Type B pancreatic cell (in vitro differentiated cells): ENCODE results near the gene HIP1. TPM values are rescaled to one million over a fixed set of nuclear protein-coding genes. Genes with fewer than 3 reads are reported as not detected.
"Not testable (repeated sequence)": the region's sequence is repeated elsewhere in the genome, so short reads cannot be mapped to it uniquely, and the experiment has no call there.

ENCODE experiments used
- DNase-seq: peaks from one replicate; pipeline ENCODE4 v3.0.0; 2021; ENCODE audit warnings: mixed read lengths; ENCODE audit not compliant: unreplicated experiment; ENCODE audit errors: extremely low spot score
- H3K27ac Mint-ChIP-seq: 2 replicates; pipeline ENCODE4 v1.8.0; 2021; ENCODE audit warnings: mild to moderate bottlenecking, mixed read lengths
- H3K27me3 Mint-ChIP-seq: 2 replicates; pipeline ENCODE4 v1.8.0; 2021; ENCODE audit warnings: mixed read lengths
- H3K36me3 Mint-ChIP-seq: 2 replicates; pipeline ENCODE4 v1.8.0; 2021; ENCODE audit warnings: mixed read lengths
- H3K4me1 Mint-ChIP-seq: one replicate; pipeline ENCODE4 v1.8.0; 2021; ENCODE audit warnings: mixed read lengths; ENCODE audit not compliant: unreplicated experiment
- H3K4me3 Mint-ChIP-seq: 2 replicates; pipeline ENCODE4 v1.8.0; 2021; ENCODE audit warnings: mild to moderate bottlenecking, mixed read lengths
- H3K9me3 Mint-ChIP-seq: 2 replicates; pipeline ENCODE4 v1.8.0; 2021; ENCODE audit warnings: mixed read lengths
- total RNA-seq: library from RNA; stranded (reverse); gene quantifications from 2 replicates; pipeline ENCODE4 v1.2.1, GENCODE V29; 2021; ENCODE audit warnings: low replicate concordance
- TF ChIP-seq, protein P1 (sequence below): fragments of 200-600 bp; sonication (generic); conservative IDR thresholded peaks from 2 replicates; pipeline ENCODE4 v1.5.0; 2021; ENCODE audit warnings: antibody characterized with exemption, mild to moderate bottlenecking

Gene HIP1
- total RNA-seq, 1 donor from 2014 or later: 33.8 TPM

DNA sequence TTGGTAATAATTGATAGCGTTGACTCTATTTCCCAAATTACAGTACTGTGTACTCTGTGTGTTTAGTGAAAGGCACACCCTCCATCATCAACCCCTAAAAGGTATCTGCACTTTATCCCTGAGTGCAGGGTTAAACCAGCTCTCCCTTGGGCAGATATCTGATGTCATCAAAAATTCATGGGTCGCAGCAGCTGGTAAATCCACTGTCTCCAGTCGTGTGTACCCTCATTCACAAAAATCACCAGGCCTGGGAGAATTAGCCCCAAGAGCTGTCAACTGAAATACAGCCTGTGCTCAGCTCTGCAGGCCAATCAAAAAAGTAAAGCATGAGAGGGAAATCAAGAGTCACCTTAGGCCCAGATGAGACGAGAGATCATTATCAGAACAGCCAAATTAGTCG, 103.7 kb downstream of the HIP1 start:
- Mint-ChIP-seq H3K27me3 (no peaks in the 10 kb centered on the region), H3K4me3 (no peak overlapping the region), H3K27ac (no peak overlapping the region), H3K4me1 (peaks cover 14% of the 10 kb centered on the region), H3K9me3 (no peaks in the 10 kb centered on the region), H3K36me3 (peaks cover 8% of the 10 kb centered on the region)
- DNase-seq: no peak
- TF ChIP-seq, protein P1, sequence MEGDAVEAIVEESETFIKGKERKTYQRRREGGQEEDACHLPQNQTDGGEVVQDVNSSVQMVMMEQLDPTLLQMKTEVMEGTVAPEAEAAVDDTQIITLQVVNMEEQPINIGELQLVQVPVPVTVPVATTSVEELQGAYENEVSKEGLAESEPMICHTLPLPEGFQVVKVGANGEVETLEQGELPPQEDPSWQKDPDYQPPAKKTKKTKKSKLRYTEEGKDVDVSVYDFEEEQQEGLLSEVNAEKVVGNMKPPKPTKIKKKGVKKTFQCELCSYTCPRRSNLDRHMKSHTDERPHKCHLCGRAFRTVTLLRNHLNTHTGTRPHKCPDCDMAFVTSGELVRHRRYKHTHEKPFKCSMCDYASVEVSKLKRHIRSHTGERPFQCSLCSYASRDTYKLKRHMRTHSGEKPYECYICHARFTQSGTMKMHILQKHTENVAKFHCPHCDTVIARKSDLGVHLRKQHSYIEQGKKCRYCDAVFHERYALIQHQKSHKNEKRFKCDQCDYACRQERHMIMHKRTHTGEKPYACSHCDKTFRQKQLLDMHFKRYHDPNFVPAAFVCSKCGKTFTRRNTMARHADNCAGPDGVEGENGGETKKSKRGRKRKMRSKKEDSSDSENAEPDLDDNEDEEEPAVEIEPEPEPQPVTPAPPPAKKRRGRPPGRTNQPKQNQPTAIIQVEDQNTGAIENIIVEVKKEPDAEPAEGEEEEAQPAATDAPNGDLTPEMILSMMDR: no peak

DNA sequence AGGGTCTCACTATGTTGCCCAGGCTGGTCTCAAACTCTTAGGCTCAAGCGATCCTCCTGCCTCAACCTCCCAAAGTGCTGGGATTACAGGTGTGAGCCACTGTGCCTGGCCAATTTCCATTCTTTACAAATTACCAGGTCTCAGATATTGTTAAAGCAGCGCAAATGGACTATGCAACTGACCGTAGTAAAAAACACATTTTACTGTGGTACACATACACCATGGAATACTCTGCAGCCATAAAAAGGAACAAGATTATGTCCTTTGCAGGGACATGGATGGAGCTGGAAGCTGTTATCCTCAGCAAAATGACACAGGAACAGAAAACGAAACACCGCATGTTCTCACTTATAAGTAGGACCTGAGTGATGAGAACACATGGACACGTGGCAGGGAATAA, 106.2 kb downstream of the HIP1 start:
- H3K4me1 Mint-ChIP-seq: peaks cover 10% of the 10 kb centered on the region
- peaks cover 18% of the 10 kb centered on the region for H3K36me3 Mint-ChIP-seq
- not testable (repeated sequence) for H3K9me3 Mint-ChIP-seq, H3K27ac Mint-ChIP-seq, H3K27me3 Mint-ChIP-seq, DNase-seq, H3K4me3 Mint-ChIP-seq

DNA sequence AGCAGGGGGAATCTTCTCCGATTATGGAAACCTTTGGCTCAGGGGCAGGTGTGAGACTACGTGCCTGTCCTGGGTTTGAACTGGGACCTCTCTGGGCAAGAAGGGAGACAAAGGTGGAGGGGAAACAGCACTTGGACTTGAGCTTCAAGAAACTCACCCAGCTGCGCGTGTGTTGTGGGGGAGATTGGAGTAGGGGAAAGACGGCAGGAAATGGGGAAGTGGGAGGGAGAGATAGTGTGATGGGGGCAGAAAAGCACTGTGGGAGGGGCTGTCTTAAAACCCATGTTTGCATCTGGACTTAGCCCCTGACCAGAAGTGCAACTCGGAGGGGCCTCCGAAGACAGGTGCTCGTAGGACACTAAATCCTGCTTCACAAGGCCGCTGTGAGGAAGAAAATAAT, 107.0 kb downstream of the HIP1 start:
- H3K4me3 Mint-ChIP-seq: no peak overlapping the region
- peaks cover 5% of the 10 kb centered on the region for H3K9me3 Mint-ChIP-seq
- DNase-seq: no peak
- H3K27me3 Mint-ChIP-seq: no peaks in the 10 kb centered on the region
- H3K4me1 Mint-ChIP-seq: peaks cover 4% of the 10 kb centered on the region
- peaks cover 14% of the 10 kb centered on the region for H3K36me3 Mint-ChIP-seq
- H3K27ac Mint-ChIP-seq: no peak overlapping the region
- TF ChIP-seq, protein P1: no peak

DNA sequence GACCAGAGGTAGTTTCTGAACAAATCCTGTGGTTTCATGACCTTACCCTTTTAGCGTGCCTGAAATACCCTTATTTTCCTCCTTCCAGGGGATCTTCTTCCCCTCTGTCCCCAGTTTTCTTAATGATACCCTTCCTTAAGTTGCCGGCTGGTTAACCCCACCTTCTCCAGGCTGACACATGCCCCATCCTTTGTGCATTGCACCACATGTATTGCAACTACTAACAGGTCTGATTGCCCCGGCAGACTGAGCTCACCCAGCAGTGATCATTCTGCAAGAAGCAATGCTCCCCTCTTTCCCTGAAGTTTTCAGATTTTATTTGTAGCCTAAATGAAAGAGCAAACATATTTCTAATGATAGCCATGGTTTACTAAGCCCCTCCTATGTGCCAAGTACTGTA, 108.2 kb downstream of the HIP1 start:
- H3K4me3 Mint-ChIP-seq: no peak overlapping the region
- TF ChIP-seq, protein P1: no peak
- peaks cover 9% of the 10 kb centered on the region for H3K9me3 Mint-ChIP-seq
- no peak overlapping the region for H3K27ac Mint-ChIP-seq
- H3K36me3 Mint-ChIP-seq: peaks cover 14% of the 10 kb centered on the region
- H3K4me1 Mint-ChIP-seq: peaks cover 3% of the 10 kb centered on the region
- no peaks in the 10 kb centered on the region for H3K27me3 Mint-ChIP-seq
- no peak for DNase-seq

DNA sequence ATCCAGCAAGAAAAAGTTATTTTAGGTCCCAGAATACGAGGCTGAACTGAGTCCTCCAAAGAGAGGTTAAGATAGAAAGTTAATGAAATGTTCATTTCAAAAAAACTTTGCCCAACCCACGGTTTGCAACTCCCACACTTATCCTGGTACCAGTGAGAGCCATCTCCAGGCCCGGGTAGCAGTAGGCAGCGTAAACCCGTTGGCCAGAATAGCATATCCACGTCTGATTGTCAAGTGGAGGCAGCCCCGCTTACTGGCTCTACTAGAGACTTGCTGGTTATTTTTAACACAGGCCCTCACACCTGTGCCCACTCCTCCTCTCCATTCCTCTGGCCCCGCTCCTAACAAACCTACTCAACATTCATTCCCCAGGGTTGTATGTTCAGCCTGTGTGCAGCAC, 109.7 kb downstream of the HIP1 start:
- Mint-ChIP-seq H3K27me3 (no peaks in the 10 kb centered on the region), H3K27ac (no peak overlapping the region), H3K36me3 (peaks cover 14% of the 10 kb centered on the region), H3K4me1 (peaks cover under 1% of the 10 kb centered on the region), H3K4me3 (no peak overlapping the region), H3K9me3 (peaks cover 9% of the 10 kb centered on the region)
- no peak for DNase-seq
- TF ChIP-seq, protein P1: no peak

DNA sequence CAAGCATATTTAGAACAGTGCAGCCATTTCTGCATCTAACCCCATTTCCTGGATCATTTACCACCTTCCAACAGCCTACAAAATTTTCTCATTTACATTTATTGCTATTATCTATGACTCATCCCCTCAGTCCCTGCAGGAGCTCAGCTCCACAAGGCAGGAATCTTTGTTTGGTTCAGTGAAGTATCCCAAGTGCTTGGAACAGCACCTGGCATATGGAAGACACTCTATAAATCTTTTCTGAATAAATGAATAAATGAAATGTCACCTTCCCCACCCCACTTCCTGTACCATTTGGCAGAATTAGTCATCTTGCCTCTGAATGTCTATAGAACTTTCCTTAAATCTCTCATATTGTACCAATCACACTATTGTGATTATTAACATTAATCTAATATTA, 110.7 kb downstream of the HIP1 start:
- no peak for DNase-seq
- no peaks in the 10 kb centered on the region for H3K27me3 Mint-ChIP-seq
- H3K4me1 Mint-ChIP-seq: peaks cover 10% of the 10 kb centered on the region
- H3K27ac Mint-ChIP-seq: no peak overlapping the region
- H3K4me3 Mint-ChIP-seq: no peak overlapping the region
- H3K9me3 Mint-ChIP-seq: peaks cover 9% of the 10 kb centered on the region
- TF ChIP-seq, protein P1: no peak
- H3K36me3 Mint-ChIP-seq: peaks cover 14% of the 10 kb centered on the region
